Stimulated activated CD4-positive, alpha-beta T cell treated with anti-CD3 and anti-CD28 coated beads, Interleukin-15, amount 100 ng/mL, for 24 hours (primary cell): ENCODE data around the gene LEF1.

Experiments used
- DNase-seq: peaks from one replicate; pipeline ENCODE4 v3.0.0-alpha.2; 2020

LEF1 gene

DNA sequence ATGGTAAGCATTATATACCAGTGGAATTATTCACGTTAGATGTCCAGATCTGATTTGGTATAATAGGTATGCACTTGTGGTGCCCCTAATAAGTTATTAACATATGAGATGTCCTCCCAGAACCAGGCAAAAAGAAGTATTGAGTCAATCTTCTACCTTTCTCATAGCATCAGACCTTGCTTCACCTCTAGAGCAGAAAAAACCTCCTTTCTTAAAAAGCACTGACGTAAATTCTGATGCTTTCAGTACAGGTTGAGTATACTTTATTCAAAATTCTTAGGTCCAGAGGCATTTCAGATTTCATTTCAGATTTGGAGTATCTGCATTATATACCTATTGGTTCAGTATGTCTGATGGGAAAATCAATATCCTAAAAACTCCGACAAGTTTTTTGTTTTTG is 22.4 kb downstream of the LEF1 start:
- no peak for DNase-seq

DNA sequence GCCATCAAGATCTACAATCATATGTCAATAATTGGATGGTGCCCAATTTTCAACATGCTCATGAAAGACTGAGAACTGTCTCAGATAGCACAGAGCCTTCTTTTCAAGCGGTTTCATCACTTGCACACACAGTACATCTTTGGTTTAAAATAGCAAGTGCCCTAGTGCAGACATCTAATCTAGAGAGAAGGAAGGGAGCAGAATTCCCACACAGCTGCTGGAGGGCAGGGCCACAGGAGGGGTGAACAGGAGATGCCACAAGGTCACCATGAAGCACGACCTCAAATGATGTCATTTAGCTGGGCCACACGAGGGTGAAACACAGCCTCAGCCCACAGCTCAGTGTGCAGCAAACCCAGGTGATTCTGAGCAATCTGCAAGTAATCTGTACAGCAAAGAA is 24.3 kb downstream of the LEF1 start:
- peak; percentile 62 for DNase-seq

GRCh38 chr4:108143515-108143914 is 25.2 kb downstream of the LEF1 start:
- DNase-seq: no peak

GRCh38 chr4:108142870-108143269 is 25.9 kb downstream of the LEF1 start:
- no peak for DNase-seq

- DNase-seq: peak; percentile 55
These were observed 27.4 kb downstream of the LEF1 start for GRCh38 chr4:108141213-108141950.

- no peak for DNase-seq
These were observed 28.4 kb downstream of the LEF1 start for GRCh38 chr4:108140328-108140727.

GRCh38 chr4:108139089-108139488 is 29.6 kb downstream of the LEF1 start:
- DNase-seq: no peak

DNA sequence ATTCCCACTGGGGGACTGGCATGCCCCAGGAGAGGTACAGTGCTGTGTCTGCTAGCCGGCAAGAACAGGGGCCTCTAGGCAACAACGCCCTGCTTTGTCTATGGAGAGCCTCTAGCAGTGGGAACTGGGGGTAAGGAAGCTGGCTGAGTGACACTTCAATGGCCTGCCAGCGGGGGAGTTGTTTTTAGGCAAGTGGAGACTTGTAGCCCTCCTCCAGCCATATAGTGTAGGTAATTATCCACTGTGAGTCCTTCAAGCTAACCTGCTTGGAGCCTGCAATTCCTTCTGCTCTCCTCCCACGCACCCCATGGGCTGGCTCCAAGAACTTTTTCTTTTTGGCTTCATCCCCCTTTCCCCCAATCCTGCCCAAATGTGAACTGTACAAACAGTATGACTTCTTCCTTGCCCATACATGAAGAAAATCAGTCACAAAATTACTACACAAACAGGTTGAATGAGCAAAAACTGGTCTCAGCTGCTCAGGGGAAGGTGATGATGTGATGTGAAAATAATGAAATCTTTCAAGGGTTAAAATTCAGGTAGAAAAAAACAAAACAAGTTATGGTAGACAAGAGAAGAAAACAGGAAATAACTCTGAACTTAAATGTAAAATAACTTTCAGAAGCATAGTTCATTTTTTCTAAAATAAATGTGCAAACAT is 33.1 kb downstream of the LEF1 start:
- DNase-seq: no peak

DNA sequence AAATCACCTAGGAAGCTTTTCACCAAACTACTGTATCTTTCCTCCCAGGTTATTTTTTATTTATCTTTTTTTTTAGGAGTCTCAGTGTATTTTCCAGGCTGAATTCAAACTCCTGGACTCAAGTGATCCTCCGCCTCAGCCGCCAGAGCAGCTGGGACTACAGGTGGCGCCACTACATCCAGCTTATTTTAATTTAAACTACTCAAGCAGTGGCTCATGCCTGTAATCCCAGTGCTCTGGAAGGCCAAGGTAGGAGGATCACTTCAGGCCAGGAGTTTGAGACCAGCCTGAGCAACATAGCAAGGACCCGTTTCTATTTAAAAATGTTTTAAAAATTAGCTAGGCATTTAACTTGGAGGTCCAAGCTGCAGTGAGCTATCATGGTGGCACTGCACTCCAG is 37.8 kb downstream of the LEF1 start:
- DNase-seq: no peak

- no peak for DNase-seq
These were observed 39.5 kb downstream of the LEF1 start for GRCh38 chr4:108129196-108129595.

DNA sequence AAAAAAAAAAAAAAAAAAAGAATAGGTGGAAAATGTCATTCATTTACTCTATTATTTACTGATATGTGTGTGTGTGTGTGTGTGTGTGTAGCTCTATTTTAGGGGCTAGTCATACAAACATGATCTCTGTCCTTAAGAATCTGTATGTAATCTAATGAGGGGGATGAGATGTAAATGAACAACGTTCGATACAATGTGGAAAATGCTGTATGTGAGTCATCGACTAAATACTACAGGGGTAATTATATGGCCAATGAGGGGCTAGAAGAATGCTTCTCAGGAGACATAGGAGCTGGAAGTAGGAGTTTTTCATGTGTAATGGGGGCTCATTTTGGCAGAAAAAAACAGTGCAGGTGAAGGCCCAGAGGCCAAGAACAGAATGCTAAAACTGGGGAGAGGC is 41.9 kb downstream of the LEF1 start:
- no peak for DNase-seq

DNA sequence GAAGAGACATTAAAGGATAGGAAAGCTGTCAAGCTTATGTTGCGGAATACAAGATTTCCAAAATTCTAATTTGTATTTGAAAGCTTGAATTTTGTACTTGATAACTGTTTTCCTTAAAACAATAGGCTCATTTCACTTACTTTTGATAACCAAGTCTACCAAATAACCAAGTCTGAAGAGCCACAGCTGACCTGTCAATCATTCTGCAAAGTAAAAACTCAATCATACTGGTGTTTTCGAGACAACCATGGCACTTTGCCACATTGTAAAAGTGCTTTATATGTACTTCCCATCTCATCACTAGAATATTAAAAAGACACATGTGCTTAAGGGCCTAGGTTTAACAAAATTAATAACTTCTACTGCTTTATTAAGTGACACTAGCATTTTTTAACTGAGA is 47.9 kb downstream of the LEF1 start:
- no peak for DNase-seq

- DNase-seq: no peak
These were observed 49.4 kb downstream of the LEF1 start for GRCh38 chr4:108119199-108119800.

GRCh38 chr4:108118505-108118904 is 50.2 kb downstream of the LEF1 start:
- DNase-seq: no peak

DNA sequence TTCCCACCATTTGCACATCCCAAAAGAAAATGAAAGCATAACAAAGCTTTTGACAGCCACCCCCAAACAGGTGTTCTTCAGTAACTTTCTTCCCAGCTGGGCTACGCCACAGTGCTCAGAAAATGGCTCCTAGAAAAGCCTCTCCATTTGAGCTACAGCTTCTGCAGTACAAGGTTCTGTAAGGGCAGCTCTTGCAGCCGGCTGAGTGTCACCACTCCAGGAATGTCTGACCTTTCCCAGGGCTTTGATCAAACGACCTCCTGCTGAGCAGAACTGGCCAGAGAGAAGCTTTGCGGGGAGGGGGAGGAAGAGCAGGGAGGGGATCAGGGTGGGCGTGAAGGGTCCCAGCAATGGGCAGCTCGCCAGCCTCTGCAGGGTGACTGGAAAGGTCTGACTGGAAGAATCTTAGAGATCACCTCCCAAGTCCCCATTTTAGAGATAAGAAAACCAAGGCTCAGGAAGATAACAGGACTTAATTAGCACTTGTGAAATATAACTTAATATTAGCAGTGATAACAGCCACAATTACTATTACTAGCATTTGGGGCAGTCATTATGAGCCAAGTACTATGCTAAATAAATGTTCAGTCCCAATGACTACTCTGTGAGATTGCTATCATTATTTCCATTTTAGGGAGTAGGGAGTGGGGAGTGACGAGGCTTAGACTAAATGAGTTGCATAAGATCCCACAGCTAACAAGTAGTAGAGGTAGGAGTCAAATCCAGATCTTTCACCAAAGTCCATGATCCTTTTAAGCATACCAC is 51.1 kb downstream of the LEF1 start:
- no peak for DNase-seq

DNA sequence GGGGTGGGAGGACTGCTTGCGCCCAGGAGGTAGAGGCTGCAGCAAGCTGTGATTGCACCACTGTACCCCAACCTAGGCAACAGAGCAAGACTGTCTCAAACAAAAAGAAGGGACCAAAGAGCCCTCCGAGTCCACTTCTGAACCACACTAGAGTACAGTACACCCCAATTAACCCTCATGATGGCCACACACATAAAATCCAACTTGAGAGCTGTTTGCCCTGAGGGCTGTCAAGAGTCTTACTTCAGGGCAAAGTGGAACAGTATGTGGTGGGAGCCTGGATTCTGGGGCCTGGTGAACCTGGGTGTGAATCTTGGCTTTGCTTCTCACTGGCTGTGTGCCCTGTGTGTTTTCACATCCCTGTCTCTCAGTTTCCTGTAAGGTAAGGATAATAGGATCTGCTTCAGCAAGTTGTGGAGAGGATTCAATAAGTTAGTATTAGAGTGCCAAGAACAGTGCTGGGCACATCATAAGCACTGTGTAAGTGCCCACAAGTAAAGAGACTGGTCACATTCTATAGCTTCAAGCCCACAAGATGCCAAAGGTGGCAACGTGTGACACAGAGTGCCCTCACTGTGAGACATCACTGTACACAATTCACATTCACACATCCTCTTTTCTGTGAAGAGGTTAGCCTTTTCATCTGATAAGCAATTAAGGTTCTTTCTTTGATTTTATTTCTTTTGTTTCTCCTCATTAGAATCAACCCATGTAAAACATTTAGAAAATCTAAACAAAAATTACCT is 52.1 kb downstream of the LEF1 start:
- peak; percentile 55 for DNase-seq

DNA sequence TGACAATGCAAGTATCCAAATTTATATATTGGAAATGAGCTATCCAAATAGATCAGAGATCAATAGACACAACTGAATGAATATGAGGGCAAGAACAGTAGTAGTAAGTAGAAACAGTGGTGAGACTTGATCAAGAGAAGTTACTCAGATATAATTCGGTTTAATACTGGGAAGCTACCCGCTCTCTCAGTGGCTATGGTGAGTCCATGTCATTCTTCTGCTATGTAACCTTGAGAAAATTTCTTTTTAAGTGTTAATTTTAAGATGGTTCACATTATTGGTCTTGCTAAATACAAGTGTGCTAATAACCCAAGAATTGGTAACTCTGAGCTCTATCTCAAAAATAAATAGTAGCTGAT is 53.6 kb downstream of the LEF1 start:
- DNase-seq: no peak

- DNase-seq: no peak
These were observed 54.2 kb downstream of the LEF1 start for GRCh38 chr4:108114503-108114902.

GRCh38 chr4:108113229-108113628 is 55.5 kb downstream of the LEF1 start:
- DNase-seq: peak; percentile 44

GRCh38 chr4:108111781-108112180 is 57.0 kb downstream of the LEF1 start:
- DNase-seq: no peak

- DNase-seq: no peak
These were observed 58.3 kb downstream of the LEF1 start for GRCh38 chr4:108110450-108110849.

- DNase-seq: no peak
These were observed 58.7 kb downstream of the LEF1 start for GRCh38 chr4:108109997-108110416.

DNA sequence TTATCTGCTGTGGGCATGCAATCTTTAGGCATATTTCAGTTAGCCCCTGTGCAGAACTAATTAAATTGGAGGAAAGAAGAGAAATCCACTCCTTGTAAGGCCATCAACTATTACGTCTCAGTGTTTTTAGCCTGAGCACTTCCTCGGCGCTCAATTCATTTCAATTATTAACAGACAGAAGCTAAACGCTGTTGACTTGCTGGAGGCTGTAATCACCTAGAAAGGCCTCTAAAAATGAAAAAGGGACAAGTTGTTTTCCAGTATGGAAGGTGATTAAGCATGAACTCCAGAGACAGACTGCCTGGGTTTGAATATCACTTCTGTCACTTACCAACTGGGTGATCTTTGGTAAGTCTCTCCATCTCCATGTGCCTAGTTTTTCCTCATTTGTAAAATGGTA is 59.6 kb downstream of the LEF1 start:
- DNase-seq: no peak
